ENCODE results near the gene CLTCL1. TPM values are rescaled to one million over a fixed set of nuclear protein-coding genes. Genes with fewer than 3 reads are reported as not detected.
"Not testable (repeated sequence)": the region's sequence is repeated elsewhere in the genome, so short reads cannot be mapped to it uniquely, and the experiment has no call there.

Gene CLTCL1
- total RNA-seq, 1 experiment from 2014 or later, result 12.9 TPM

DNA sequence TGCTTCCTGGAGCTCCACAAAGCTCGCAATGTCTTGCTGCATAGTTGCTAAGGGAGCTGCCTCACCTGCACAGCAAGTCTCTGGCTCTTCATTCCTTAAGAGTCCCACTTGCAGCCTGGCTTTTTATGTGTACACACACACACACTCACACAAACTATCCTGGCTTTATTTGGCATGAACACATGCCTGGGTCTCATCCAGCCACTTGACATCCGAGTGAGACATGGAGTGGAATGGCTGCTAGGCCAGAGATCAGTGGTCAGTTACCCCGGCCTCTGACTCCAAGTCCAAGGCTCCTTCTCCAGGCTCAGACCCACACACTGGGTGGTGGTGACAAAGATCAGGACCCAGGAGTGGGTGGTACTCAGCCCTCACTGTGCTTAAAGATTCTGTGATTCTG lies 37.9 kb upstream of the CLTCL1 start:
- DNase-seq, result no peak
- no peaks in the 10 kb centered on the region for H3K27me3 ChIP-seq (ENCODE audit: low read length)
- peaks cover 9% of the 10 kb centered on the region for H3K9me3 ChIP-seq (ENCODE audit: low read length)
- no peak overlapping the region for H3K4me2 ChIP-seq (ENCODE audit: low read depth, low read length, poor library complexity, severe bottlenecking)
- H3K27ac ChIP-seq (ENCODE audit: low read length), result no peak overlapping the region
- no peak overlapping the region for H3K9ac ChIP-seq (ENCODE audit: low read length)
- no peaks in the 10 kb centered on the region for H3K79me2 ChIP-seq (ENCODE audit: low read length)
- peaks cover 50% of the 10 kb centered on the region for H3K36me3 ChIP-seq (ENCODE audit: insufficient read depth, low read length)
- no peak overlapping the region for H2AFZ ChIP-seq (ENCODE audit: low read length)
- H3K4me1 ChIP-seq (ENCODE audit: low read length), result no peaks in the 10 kb centered on the region
- no peaks in the 10 kb centered on the region for H3K9me2 ChIP-seq (replicated peaks; ENCODE audit: insufficient read depth, low read length)
- H3K4me3 ChIP-seq (ENCODE audit: low read length), result no peak overlapping the region
- H4K20me1 ChIP-seq (ENCODE audit: insufficient read depth, low read depth, low read length), result no peaks in the 10 kb centered on the region

DNA sequence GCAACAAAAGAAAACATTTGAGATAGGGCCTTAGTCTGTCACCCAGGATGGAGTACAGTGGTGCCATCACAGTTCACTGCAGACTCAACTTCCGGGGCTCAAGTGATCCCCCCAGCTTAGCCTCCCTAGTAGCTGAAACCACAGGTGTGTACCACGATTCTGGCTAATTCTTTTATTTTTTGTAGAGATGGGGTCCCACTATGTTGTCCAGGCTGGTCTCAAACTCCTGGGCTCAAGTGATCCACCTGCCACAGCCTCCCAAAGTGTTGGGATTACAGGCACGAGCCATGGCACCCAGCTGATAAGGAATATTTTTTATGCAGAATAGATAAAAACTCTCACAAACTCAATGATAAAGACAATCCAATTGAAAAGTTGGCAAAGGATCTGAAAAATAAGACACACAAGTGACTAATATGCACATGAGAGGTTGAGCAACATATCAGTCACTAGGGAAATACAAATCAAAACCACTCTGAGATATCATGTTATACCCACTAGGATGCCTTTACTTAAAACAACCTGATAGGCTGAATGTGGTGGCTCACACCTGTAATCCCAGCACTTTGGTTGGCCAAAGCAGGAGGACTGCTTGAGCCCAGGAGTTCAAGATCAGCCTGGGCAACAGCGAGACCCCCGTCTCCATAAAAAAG lies 33.9 kb upstream of the CLTCL1 start:
- H3K27ac ChIP-seq (ENCODE audit: low read length), result no peak overlapping the region
- H3K9ac ChIP-seq (ENCODE audit: low read length), result no peak overlapping the region
- peaks cover 5% of the 10 kb centered on the region for H3K9me3 ChIP-seq (ENCODE audit: low read length)
- no peak overlapping the region for H2AFZ ChIP-seq (ENCODE audit: low read length)
- no peaks in the 10 kb centered on the region for H3K4me1 ChIP-seq (ENCODE audit: low read length)
- no peaks in the 10 kb centered on the region for H3K79me2 ChIP-seq (ENCODE audit: low read length)
- H3K36me3 ChIP-seq (ENCODE audit: insufficient read depth, low read length), result peaks cover 22% of the 10 kb centered on the region
- H3K4me3 ChIP-seq (ENCODE audit: low read length), result no peak overlapping the region
- no peaks in the 10 kb centered on the region for H4K20me1 ChIP-seq (ENCODE audit: insufficient read depth, low read depth, low read length)
- no peaks in the 10 kb centered on the region for H3K27me3 ChIP-seq (ENCODE audit: low read length)
- H3K9me2 ChIP-seq (replicated peaks; ENCODE audit: insufficient read depth, low read length), result no peaks in the 10 kb centered on the region
- peak; percentile 41 for DNase-seq
- H3K4me2 ChIP-seq (ENCODE audit: low read depth, low read length, poor library complexity, severe bottlenecking), result no peak overlapping the region

DNA sequence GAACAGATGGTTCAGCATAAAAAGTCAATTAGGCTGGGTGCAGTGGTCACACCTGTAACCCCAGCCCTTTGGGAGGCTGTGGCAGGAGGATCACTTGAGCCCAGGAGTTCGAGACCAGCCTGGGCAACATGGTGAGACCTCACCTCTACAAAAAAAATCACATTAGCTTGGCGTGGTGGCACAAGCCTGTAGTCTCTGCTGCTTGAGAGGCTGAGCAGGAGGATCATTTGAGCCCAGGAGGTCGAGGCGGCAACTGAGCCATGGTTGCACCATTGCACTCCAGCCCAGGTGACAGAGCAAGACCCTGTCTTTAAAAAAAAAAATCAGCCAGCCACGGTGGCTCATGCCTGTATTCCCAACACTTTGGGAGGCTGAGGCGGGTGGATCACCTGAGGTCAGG lies 31.9 kb upstream of the CLTCL1 start:
- H3K4me3 ChIP-seq (ENCODE audit: low read length); H3K27ac ChIP-seq (ENCODE audit: low read length); H2AFZ ChIP-seq (ENCODE audit: low read length); H4K20me1 ChIP-seq (ENCODE audit: insufficient read depth, low read depth, low read length); H3K36me3 ChIP-seq (ENCODE audit: insufficient read depth, low read length); H3K79me2 ChIP-seq (ENCODE audit: low read length); H3K4me2 ChIP-seq (ENCODE audit: low read depth, low read length, poor library complexity, severe bottlenecking); H3K27me3 ChIP-seq (ENCODE audit: low read length); DNase-seq; H3K4me1 ChIP-seq (ENCODE audit: low read length); H3K9ac ChIP-seq (ENCODE audit: low read length); H3K9me2 ChIP-seq (replicated peaks; ENCODE audit: insufficient read depth, low read length); H3K9me3 ChIP-seq (ENCODE audit: low read length): not testable (repeated sequence)

DNA sequence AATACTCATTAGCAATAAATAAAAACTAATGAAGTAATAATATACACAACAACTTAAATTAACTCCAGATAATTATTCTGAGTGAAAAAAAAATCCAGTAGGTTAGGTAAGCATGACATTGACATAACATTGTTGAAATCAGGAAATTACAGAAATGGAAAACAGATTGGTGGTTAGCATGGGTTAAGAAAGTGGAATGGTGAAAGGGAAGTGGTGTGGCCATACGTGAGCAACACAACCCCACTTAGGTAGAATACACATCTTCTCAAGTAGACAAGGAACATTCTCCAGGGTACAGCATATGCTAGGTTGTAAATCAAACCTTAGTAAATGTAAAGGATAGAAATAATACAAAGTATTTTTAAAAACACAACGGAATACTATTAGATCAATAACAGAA lies 30.2 kb upstream of the CLTCL1 start:
- H4K20me1 ChIP-seq (ENCODE audit: insufficient read depth, low read depth, low read length), result no peaks in the 10 kb centered on the region
- DNase-seq, result no peak
- H3K9me2 ChIP-seq (replicated peaks; ENCODE audit: insufficient read depth, low read length), result no peaks in the 10 kb centered on the region
- H2AFZ ChIP-seq (ENCODE audit: low read length), result no peak overlapping the region
- H3K27ac ChIP-seq (ENCODE audit: low read length), result no peak overlapping the region
- peaks cover 12% of the 10 kb centered on the region for H3K9me3 ChIP-seq (ENCODE audit: low read length)
- no peak overlapping the region for H3K4me3 ChIP-seq (ENCODE audit: low read length)
- H3K27me3 ChIP-seq (ENCODE audit: low read length), result no peaks in the 10 kb centered on the region
- 0 out of 2 replicates have a peak, but pooled peaks cover 7% of the 10 kb centered on the region for H3K36me3 ChIP-seq (ENCODE audit: insufficient read depth, low read length)
- H3K4me2 ChIP-seq (ENCODE audit: low read depth, low read length, poor library complexity, severe bottlenecking), result no peak overlapping the region
- no peak overlapping the region for H3K9ac ChIP-seq (ENCODE audit: low read length)
- H3K79me2 ChIP-seq (ENCODE audit: low read length), result no peaks in the 10 kb centered on the region
- H3K4me1 ChIP-seq (ENCODE audit: low read length), result no peaks in the 10 kb centered on the region

DNA sequence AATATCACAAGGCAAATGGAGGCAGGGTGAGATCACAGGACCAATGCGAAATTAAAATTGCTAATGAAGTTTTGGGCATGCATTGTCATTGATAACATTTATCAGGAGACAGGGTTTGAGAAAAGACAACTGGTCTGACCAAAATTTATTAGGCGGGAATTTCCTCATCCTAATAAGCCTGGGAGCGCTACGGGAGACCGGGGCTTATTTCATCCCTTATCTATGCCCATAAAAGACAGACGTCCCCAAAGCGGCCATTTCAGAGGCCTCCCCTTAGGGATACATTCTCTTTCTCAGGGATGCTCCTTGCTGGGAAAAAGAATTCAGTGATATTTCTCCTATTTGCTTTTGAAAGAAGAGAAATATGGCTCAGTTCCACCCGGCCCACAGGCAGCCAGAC lies 28.6 kb upstream of the CLTCL1 start:
- not testable (repeated sequence) for H2AFZ ChIP-seq (ENCODE audit: low read length); DNase-seq; H3K36me3 ChIP-seq (ENCODE audit: insufficient read depth, low read length); H3K27me3 ChIP-seq (ENCODE audit: low read length); H3K9ac ChIP-seq (ENCODE audit: low read length); H4K20me1 ChIP-seq (ENCODE audit: insufficient read depth, low read depth, low read length); H3K27ac ChIP-seq (ENCODE audit: low read length); H3K4me1 ChIP-seq (ENCODE audit: low read length); H3K4me3 ChIP-seq (ENCODE audit: low read length); H3K79me2 ChIP-seq (ENCODE audit: low read length); H3K9me2 ChIP-seq (replicated peaks; ENCODE audit: insufficient read depth, low read length); H3K4me2 ChIP-seq (ENCODE audit: low read depth, low read length, poor library complexity, severe bottlenecking)
- peaks cover 18% of the 10 kb centered on the region for H3K9me3 ChIP-seq (ENCODE audit: low read length)

DNA sequence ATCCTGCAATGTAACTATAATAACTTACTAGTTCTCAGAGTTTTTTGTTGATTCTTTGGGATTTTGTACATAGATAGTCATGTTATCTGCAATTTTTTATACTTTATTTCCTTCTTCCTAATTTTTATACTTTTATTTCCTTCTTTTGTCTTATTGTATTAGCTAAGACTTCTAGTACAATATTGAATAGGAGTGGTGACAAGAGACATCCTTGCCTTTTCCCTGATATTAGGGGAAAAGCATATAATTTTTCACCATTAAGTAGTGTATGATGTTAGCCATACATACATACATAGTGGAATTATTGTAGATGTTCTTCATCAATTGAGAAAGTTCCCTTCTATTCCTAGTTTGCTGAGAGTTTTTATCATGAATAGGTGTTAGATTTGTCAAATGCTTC lies 27.8 kb upstream of the CLTCL1 start:
- Histone ChIP-seq H3K4me2 (ENCODE audit: low read depth, low read length, poor library complexity, severe bottlenecking) (no peak overlapping the region), H3K79me2 (ENCODE audit: low read length) (no peaks in the 10 kb centered on the region), H3K4me3 (ENCODE audit: low read length) (no peak overlapping the region), H4K20me1 (ENCODE audit: insufficient read depth, low read depth, low read length) (no peaks in the 10 kb centered on the region), H3K9me2 (replicated peaks; ENCODE audit: insufficient read depth, low read length) (no peaks in the 10 kb centered on the region), H3K27ac (ENCODE audit: low read length) (no peak overlapping the region), H3K9me3 (ENCODE audit: low read length) (peaks cover 13% of the 10 kb centered on the region), H2AFZ (ENCODE audit: low read length) (no peak overlapping the region), H3K27me3 (ENCODE audit: low read length) (no peaks in the 10 kb centered on the region), H3K9ac (ENCODE audit: low read length) (no peak overlapping the region), H3K36me3 (ENCODE audit: insufficient read depth, low read length) (0 out of 2 replicates have a peak, but pooled peaks cover 7% of the 10 kb centered on the region), H3K4me1 (ENCODE audit: low read length) (no peaks in the 10 kb centered on the region)
- DNase-seq, result no peak

GRCh38 chr22:19317865-19318264 lies 26.3 kb upstream of the CLTCL1 start:
- no peak for DNase-seq
- Histone ChIP-seq H3K27ac (ENCODE audit: low read length) (no peak overlapping the region), H2AFZ (ENCODE audit: low read length) (no peak overlapping the region), H3K4me1 (ENCODE audit: low read length) (no peaks in the 10 kb centered on the region), H3K4me2 (ENCODE audit: low read depth, low read length, poor library complexity, severe bottlenecking) (no peak overlapping the region), H3K9ac (ENCODE audit: low read length) (no peak overlapping the region), H3K36me3 (ENCODE audit: insufficient read depth, low read length) (0 out of 2 replicates have a peak, but pooled peaks cover 7% of the 10 kb centered on the region), H3K9me2 (replicated peaks; ENCODE audit: insufficient read depth, low read length) (no peaks in the 10 kb centered on the region), H3K79me2 (ENCODE audit: low read length) (no peaks in the 10 kb centered on the region), H3K27me3 (ENCODE audit: low read length) (no peaks in the 10 kb centered on the region), H3K4me3 (ENCODE audit: low read length) (no peak overlapping the region), H4K20me1 (ENCODE audit: insufficient read depth, low read depth, low read length) (no peaks in the 10 kb centered on the region), H3K9me3 (ENCODE audit: low read length) (peaks cover 13% of the 10 kb centered on the region)

DNA sequence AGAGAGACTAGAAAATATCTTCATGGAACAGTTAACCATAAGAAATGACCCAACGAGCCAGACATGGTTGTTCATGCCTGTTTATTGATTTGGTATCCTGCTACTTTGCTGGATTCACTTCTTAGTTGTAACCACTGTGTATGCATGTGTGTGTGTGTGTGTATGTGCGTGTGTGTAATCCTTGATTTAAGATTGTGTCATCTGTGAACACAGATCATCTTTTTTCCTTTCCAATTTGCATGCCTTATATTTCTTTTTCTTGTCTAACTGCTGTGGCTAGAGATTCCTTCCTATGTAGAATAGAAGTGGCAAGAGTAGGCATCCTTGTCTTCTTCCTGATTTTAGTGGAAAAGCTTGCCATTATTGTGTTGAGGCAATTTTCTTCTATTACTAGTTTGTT lies 16.4 kb upstream of the CLTCL1 start:
- Histone ChIP-seq H3K4me3 (ENCODE audit: low read length) (no peak overlapping the region), H3K36me3 (ENCODE audit: insufficient read depth, low read length) (no peaks in the 10 kb centered on the region), H2AFZ (ENCODE audit: low read length) (no peak overlapping the region), H4K20me1 (ENCODE audit: insufficient read depth, low read depth, low read length) (no peaks in the 10 kb centered on the region), H3K27me3 (ENCODE audit: low read length) (no peaks in the 10 kb centered on the region), H3K4me1 (ENCODE audit: low read length) (no peaks in the 10 kb centered on the region), H3K9ac (ENCODE audit: low read length) (no peak overlapping the region), H3K79me2 (ENCODE audit: low read length) (no peaks in the 10 kb centered on the region), H3K9me3 (ENCODE audit: low read length) (no peaks in the 10 kb centered on the region), H3K4me2 (ENCODE audit: low read depth, low read length, poor library complexity, severe bottlenecking) (no peak overlapping the region), H3K27ac (ENCODE audit: low read length) (no peak overlapping the region), H3K9me2 (replicated peaks; ENCODE audit: insufficient read depth, low read length) (no peaks in the 10 kb centered on the region)
- DNase-seq, result no peak

- H3K36me3 ChIP-seq (ENCODE audit: insufficient read depth, low read length); H3K9ac ChIP-seq (ENCODE audit: low read length); H3K27ac ChIP-seq (ENCODE audit: low read length); H3K4me3 ChIP-seq (ENCODE audit: low read length); H3K9me3 ChIP-seq (ENCODE audit: low read length); H3K79me2 ChIP-seq (ENCODE audit: low read length); H4K20me1 ChIP-seq (ENCODE audit: insufficient read depth, low read depth, low read length); H2AFZ ChIP-seq (ENCODE audit: low read length); H3K27me3 ChIP-seq (ENCODE audit: low read length); H3K4me2 ChIP-seq (ENCODE audit: low read depth, low read length, poor library complexity, severe bottlenecking); DNase-seq; H3K4me1 ChIP-seq (ENCODE audit: low read length); H3K9me2 ChIP-seq (replicated peaks; ENCODE audit: insufficient read depth, low read length): not testable (repeated sequence)
Measured at GRCh38 chr22:19306535-19306934, 15.0 kb upstream of the CLTCL1 start.
